ELR (cell line): ENCODE measurements around the gene ECT2L.

ENCODE experiments used
- DNase-seq: peaks from one replicate; pipeline ENCODE4 v3.0.0-alpha.2; 2015; ENCODE audit warnings: low read depth

Gene ECT2L, protein sequence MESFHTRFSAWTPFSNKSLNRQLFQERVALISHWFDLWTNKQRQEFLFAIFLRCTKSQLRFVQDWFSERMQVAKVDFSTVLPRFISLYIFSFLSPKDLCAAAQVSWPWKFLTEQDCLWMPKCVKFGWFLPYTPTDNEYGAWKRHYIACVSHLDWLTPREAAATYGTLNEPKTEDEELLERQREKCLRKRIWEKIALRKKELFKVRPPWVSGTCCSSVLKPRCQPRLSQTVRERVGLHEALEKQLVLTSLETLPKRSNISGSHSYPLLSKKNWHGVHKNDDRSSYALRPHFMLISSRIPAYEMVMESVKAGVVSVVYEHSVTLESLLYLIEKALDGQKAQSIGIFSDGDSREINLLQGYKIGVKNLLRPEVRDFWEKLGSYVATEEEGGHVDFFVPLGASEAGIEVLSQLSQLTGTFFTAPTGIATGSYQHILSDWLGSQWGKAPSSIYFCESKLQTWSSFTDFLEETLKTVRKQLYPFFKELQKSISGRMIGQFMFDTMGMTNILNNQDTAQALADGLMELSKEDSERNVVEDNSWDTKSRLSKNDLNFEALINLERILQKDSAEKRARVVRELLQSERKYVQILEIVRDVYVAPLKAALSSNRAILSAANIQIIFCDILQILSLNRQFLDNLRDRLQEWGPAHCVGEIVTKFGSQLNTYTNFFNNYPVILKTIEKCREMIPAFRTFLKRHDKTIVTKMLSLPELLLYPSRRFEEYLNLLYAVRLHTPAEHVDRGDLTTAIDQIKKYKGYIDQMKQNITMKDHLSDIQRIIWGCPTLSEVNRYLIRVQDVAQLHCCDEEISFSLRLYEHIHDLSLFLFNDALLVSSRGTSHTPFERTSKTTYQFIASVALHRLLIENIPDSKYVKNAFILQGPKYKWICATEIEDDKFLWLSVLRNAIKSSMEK

GRCh38 chr6:138795809-138796603, at the start of gene ECT2L:
ECT2L (plus strand) TSS chr6:138796087; CDS start chr6:138813275, 17,188 bp downstream.
- peak; percentile 69 for DNase-seq

DNA sequence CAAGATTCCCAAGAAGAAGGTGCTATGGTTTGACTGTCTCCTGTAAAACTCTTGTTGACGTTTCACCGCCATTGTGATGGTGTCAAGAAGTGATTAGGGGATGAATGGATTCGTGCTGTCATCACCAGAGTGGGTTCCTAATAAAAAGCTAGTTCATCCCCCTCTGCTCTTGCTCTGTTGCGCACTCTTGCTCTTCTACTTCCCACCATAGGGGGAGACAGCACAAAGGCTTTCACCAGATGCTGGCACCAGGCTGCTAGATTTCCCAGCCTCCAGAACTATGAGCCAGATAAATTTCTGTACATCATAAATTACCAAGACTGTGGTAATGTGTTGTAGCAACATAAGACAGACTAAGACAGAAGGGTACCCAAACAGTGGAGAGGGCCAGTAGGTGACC, 43.9 kb upstream of the ECT2L start:
- peak; percentile 4 for DNase-seq

- no peak for DNase-seq
These were observed 38.8 kb upstream of the ECT2L start for GRCh38 chr6:138757136-138757535.

DNA sequence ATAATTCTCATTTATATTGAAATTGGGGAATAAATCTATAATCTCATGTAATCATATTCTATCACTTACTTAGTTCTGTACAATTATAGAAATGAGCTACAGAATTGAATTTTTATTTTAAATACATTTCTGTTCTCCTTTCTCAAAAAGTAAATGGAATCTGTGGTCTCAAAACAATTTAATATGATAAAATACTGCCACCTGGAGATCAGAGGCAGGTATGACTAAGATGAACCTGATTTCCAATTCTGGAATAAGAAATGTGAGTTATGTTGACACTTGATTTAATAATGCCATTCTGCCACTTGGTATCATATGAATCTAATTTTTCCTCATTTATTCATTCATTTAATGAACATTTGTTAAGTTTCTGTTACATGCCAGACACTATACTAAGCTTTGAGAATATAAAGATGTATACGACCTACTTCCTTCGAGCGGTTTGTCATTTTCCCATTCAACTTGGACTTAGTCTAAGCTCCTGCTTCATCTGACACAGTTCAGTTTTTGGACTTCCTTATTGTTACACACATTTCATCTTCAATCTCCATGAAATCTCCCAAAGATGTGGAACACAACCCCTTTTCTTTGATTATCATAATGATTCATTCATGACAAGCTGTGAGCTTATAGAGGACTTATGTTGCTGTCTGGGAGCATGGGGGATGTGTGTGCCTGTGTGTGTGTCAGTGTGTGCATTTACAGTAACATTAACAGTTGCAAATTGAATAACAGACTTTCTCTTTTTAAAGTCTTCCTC, 29.8 kb upstream of the ECT2L start:
- peak; percentile 63 for DNase-seq

DNA sequence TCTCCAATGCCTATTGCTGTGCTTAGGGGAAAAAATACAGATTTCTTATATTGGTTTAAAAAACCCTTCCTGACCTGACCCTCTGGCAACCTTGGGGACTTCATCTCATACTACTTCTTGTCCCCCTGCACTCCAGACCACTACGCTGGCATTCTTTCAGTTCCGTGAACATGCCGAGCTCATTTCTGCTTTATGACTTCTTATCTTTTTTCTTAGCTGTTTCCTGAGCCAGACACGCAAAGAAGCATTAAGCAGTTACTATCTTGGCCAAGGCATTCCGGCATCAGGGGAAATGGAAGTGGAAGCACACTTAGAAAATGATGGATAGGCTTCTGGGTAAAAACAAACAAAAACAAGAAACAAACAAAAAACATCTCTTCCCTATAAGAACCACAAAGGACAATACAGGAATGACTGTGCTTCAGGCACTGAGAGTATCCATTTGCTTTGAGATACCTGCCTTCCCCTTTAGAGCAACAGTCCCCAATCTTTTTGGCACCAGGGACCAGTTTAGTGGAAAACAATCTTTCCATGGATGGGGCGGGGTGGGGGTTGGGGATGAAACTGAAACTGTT, 26.7 kb upstream of the ECT2L start:
- DNase-seq: no peak

DNA sequence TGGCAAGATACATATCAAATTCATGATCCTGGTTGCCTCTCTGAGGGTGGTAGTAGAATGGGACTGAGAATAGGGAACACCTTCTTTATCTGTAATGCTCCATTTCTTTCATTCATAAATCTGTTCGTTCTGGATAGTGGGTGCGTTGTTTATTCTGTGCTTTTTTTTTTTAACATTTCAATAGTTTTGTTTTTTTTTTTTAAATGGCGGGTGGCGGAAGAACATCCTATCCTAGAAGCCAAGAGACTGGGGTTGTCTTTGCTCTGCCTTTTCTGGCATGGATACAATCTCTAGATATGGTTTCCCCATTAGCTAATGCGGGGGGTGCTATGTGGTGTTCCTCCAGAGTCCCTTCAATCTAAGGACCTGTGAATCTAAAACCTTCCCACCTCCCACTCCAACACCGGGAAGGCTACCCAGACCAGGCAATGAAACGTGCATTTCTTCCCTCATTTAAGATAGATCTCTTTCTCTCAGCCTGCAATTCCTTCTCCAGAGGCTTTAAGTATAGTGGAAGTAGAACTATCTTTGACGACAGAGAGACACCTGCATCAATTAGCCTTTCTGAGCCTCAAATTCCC, 23.2 kb upstream of the ECT2L start:
- DNase-seq: peak; percentile 28

- peak; percentile 96 for DNase-seq
These were observed 22.5 kb upstream of the ECT2L start, which contains the start of gene CCDC28A for GRCh38 chr6:138773177-138774091. CCDC28A (plus strand) TSS chr6:138773769; CDS start chr6:138776121, 2,352 bp downstream.

- DNase-seq: no peak
These were observed 21.5 kb upstream of the ECT2L start for GRCh38 chr6:138774370-138774769.

DNA sequence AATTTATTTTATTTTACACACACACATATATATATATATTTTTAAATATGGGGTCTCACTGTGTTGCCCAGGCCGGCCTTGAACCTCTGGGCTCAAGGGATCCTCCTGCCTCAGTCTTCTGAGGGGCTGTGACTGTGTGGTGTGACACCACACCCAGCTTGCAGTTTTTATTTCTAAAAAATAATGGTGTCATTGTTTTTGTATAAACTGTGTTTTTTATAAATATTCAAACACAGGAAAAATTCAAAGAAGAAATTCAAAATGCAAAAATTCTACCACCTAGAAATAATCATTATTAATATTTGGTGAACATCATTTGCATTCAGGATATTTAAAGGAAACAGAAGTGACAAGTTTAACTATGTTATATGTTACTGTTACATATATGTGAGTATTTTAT, 19.2 kb upstream of the ECT2L start:
- DNase-seq: no peak

GRCh38 chr6:138778331-138778730, 17.6 kb upstream of the ECT2L start:
- DNase-seq: no peak

GRCh38 chr6:138782243-138782642, 13.6 kb upstream of the ECT2L start:
- DNase-seq: no peak

- DNase-seq: no peak
These were observed 10.8 kb upstream of the ECT2L start for GRCh38 chr6:138785079-138785478.

DNA sequence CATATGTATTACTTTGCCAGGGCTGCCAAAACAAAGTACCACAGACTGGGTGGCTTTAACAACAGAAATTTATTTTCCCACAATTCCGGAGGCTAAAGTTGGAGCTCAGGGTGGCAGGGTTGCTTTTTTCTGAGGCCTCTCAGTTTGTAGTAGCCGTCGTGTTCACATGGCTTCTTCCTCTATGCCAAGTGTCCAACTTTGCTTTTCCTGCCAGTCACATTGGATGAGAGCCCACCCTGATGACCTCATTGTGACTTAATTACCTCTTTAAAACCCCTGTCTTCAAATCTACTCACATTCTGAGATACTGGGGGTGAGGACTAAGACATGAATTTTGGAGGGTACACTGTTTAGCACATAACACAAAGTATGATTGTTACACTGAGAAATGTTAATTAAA, 9.9 kb upstream of the ECT2L start:
- DNase-seq: no peak

- DNase-seq: no peak
These were observed 8.7 kb upstream of the ECT2L start for GRCh38 chr6:138787138-138787537.

GRCh38 chr6:138796771-138797170, 884 bp downstream of the ECT2L start:
- no peak for DNase-seq

- no peak for DNase-seq
These were observed 2.0 kb downstream of the ECT2L start for GRCh38 chr6:138797806-138798446.

- no peak for DNase-seq
These were observed 4.7 kb downstream of the ECT2L start for GRCh38 chr6:138800377-138801150.

DNA sequence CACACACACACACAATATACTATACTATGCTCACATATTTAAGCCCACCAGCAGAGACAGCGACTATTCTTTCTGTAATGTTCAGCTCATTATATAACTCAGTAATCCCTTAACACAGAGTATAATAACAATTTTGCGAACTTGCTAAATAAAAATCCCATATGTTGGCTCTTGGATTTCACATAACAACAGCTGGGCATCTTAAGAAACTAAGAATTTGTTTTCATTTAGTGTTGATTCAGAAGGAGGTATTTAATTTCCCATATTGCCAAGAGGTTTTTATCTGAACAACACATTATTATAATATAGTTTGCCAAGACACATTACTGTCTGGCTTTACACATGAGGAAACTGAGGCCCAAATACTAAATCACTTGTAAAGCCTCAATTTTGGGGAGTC, 7.4 kb downstream of the ECT2L start:
- DNase-seq: no peak
